Putamen (tissue), 1 donor: ENCODE measurements around the gene ERFE.

Source experiments
- DNase-seq: peaks from one replicate; pipeline ENCODE4 v3.0.0-alpha.2; 2016; ENCODE audit warnings: low spot score

ERFE gene

DNA sequence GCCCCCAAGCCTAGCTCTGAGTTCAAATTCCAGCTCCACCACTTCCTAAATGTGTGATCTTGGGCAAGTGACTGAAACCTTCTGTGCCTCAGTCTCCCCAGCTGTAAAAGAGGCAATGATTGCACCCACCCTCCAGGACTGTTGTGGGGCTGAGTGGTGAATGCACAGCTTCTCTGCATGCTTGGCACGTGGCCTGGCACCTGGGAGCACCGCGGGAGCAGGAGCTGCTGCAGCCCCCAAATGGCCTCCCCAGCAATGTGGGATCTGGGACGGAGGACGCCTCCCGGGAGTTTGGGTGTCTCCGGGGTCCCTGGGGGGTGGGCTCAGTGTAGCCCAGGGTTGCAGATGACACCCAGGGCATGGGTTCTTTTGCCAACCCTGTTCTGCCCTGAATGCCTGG is 18.7 kb upstream of the ERFE start:
- DNase-seq: no peak

- DNase-seq: no peak
Measured at GRCh38 chr2:238140721-238141540, 17.8 kb upstream of the ERFE start.

DNA sequence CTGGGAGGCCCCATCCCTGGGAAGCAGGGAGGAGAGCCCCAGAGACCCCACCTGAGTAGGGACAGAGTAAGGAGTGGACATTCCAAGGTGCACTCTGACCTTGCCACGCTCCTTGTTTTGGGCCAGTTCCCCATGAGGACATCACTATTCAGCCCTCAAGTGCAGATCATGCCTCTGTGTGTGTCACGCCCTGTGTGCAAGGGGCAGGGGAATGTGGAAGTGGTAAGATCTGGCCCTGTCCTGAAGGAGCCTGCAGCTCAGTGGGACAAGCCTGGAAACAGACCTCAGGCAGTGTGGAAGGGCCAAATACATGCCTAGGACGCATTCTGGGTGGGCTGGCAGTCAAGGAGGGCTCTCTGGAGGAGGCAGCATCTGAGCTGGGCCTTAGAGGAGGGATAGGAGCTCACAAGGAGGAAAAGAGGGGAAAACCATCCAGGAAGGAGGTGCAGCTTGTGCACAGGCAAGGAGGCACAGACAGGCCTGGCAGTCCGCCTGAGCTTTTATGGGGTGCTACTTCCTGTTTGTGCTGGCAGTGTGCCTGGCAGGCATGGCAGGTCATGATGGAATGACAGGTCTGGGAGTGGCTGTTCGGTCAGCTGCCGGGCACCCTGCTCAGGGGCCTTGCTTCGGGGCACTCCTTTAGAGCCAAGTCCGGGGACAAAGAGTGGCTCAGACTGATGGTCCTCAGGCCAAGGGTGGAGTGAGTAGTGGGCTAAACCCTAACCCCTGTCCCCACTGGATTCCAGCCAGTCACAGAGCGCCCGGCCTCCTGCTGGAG is 17.0 kb upstream of the ERFE start:
- DNase-seq: no peak

- DNase-seq: no peak
Measured at GRCh38 chr2:238142382-238143205, 16.2 kb upstream of the ERFE start.

- DNase-seq: no peak
Measured at GRCh38 chr2:238143239-238143951, 15.4 kb upstream of the ERFE start.

- no peak for DNase-seq
Measured at GRCh38 chr2:238144262-238144661, 14.5 kb upstream of the ERFE start.

DNA sequence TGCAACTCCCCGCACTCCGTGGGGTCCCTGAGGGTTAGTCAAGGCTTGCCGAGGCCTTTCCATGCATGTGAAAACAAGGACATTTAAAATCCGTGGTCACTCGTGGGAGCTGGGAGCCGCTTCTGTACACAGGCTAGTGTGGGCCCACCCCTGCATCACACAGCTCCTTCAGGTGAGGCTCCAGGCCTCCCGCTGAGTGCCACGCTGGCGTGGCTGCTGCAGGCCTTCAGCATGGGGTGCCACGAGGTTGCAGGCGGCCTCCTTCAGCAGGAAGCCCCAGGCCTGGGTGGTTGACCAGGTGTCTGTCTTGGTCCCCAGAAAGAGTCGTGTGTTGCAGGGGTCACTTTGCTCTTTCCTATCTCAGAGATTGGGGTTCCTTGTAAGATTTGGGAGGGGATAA is 13.7 kb upstream of the ERFE start:
- no peak for DNase-seq

DNA sequence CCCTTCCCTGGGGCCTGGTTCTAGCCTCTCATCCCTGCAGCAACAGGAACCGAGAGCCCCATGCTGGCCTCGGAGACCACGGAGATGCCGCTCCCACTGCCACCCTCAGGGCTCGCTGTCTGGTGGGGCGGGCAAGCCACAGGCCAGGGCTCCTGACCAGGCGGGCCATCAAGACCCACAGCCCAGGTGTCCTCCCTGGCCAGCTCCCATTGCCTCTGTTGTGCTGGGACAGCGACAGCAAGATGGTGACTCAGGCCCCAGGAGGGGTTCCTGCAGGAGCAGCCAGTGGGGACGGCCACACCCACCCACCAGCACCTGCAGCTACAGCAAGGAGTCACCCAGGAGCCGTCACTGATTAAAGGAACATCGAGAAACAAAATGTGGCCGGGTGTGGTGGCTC is 12.9 kb upstream of the ERFE start:
- no peak for DNase-seq

GRCh38 chr2:238146884-238147544 is 11.8 kb upstream of the ERFE start:
- no peak for DNase-seq

DNA sequence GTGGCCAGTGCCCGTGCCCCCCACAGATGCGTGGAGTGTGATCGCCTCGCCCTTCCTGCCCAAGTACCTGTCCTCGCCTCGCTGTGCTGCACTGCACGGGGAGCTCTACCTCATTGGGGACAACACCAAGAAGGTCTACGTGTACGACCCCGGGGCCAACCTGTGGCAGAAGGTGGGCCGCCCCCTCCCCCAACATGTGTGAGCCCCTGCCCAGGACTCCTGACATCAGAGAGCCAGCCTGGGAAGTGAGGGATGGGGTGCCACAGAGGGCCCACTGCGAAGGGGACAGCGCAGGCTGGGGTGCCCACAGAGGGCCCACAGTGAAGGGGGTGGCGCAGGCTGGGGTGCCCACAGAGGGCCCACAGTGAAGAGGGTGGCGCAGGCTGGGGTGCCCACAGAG is 9.8 kb upstream of the ERFE start:
- DNase-seq: no peak

GRCh38 chr2:238149841-238150572 is 8.8 kb upstream of the ERFE start:
- no peak for DNase-seq

DNA sequence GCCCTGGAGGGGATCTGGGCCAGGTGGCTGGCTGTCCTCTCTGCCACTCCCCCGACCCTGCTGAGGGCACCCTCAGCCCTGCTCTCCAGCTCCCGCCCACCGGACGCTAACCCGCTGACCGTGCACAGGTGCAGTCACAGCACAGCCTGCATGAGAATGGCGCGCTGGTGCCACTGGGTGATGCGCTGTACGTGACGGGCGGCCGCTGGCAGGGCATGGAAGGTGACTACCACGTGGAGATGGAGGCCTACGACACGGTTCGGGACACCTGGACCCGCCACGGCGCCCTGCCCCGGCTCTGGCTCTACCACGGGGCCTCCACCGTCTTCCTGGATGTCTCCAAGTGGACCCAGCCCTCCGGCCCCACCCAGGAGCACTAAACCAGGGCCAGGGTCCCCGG is 8.1 kb upstream of the ERFE start:
- no peak for DNase-seq

DNA sequence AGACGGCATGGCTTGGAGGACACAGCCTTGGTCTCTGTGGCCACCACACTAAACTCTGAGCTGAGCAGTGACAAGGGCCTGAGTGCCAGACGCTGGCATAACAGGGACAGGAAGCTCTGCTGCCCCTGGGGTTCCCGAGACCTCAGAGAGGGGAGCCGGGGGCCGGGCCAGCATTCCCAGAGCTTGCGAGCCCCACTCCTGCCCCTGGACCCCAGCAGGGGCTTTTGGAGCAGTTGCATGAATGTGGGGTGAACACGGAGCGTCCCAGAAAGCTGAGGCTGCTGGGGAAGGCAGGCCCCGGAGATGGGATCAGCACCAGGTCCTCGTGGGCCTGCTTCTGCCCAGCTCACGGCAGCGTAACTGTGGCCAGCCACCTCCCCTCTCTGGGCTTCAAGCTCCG is 7.6 kb upstream of the ERFE start:
- DNase-seq: no peak

- no peak for DNase-seq
Measured at GRCh38 chr2:238151628-238152235, 7.0 kb upstream of the ERFE start.

DNA sequence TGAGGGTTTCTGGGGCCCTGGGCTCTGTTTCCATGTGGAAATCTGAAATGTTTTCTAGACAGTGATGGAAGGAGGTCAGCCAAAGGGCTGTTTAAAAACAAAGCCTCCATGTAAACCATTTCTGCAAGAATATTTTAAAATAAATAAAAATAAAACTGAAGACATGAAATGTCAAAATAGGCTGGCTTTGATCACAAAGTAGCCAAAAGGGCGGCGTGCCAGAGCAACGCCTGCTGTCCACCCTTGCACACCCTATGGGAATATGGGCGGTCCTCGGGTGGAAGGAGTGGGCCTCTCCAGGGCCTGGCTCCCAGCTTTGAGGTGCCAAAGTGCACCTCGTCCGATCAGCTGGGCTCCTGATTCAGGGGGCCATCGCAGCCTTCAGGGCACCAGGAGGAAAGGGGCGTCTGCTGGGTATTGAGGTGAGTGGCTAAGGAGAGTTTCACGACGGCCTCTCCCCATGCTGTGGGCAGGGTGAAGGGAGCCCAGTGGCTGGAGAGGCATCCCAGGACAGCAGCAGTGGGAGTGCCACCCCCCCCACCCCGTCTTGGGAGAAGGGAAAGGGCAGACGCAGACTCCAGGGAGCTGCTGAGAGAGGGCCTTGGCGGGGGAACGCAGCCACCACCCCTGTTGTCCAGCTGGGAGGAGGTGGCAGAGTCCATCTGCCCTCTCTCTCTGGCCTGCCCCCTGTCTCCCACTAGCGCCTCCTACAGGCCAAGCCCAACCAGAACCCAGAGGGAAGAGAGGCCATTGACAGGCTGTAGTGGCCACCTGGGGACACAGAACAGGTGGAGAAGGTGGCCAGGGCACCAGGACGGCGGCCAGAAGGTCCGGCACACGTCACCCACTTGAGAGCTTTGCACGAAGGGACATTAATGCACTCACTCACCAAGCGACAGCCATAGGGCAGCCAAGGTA is 5.7 kb upstream of the ERFE start:
- no peak for DNase-seq

- no peak for DNase-seq
Measured at GRCh38 chr2:238154570-238154969, 4.2 kb upstream of the ERFE start.

DNA sequence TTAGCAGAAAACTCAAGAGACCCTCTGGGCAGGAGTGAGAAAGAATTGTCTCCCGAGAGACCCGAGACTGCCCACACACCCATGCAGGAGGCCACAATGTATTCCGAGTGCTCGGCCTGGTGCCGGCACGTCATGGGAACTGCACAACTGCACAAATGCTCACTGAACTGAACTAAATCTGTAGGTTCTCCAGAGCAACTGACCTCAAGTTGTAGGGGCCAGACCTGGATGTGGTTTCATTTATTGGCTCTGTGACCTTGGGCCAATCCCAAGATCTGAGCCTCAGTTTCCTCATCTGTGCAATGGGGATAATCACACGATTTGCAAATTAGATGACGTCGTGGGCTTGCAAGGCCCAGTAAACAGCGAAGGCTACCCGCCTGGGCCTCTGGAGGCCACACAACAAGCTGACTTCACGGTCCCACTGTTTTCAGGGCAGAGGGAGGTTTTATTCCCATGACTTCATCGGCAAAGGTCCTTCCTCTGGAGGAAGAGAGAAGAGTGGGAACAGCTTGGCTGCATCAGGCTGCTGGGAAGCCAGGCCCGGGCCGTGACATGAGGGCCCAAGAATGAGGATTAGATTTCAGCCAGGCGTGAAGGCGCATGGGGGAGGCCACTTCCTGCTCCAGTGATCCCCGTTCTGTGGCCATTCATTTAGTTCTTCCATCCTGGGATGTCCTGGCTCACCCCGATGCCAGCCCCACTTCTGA is 3.6 kb upstream of the ERFE start:
- no peak for DNase-seq
